ENCODE results near the gene BNIP3. TPM values are rescaled to one million over a fixed set of nuclear protein-coding genes. Genes with fewer than 3 reads are reported as not detected.

The BNIP3 gene
- total RNA-seq, 1 experiment from 2014 or later: 37.5 TPM

DNA sequence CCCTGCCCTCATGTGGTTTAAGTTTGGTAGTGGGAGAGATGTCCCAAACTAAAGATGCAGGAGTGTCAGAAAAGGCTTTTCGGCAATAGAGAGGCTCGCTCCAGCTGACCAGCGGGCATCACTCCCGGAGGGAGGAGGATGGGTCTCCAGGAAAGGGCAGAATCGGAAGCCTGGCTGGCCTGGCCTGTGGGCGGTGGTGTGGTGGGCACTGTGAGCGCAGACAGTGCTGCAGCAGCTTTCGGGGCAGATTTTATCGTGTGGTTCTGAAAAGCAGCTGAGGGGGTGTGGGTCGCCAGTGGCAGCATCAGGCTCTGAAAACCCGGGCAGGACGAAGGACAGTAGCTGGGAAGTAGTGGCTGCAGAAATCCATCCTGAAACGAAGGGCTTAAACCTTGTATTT, 12.8 kb downstream of the BNIP3 start:
- Histone ChIP-seq H3K9ac (ENCODE audit: low read length) (no peak overlapping the region), H3K27ac (ENCODE audit: low read depth, low read length) (no peak overlapping the region), H3K27me3 (ENCODE audit: insufficient read depth, low read length) (no peaks in the 10 kb centered on the region), H2AFZ (ENCODE audit: low read depth, low read length, poor library complexity, severe bottlenecking) (no peak overlapping the region), H3K4me2 (ENCODE audit: low read length) (no peak overlapping the region), H3K9me3 (ENCODE audit: control insufficient read depth in 1 of 2, insufficient read depth in 1 of 2, low read depth in 1 of 2, low read length in 2 of 2) (no peaks in the 10 kb centered on the region), H3K79me2 (ENCODE audit: insufficient read depth, low read length) (peaks cover 6% of the 10 kb centered on the region; the same call in 1 of the 2 replicates), H3K36me3 (ENCODE audit: control insufficient read depth in 1 of 2, insufficient read depth in 2 of 2, low read length in 2 of 2) (peaks cover 0 to 2% of the 10 kb centered on the region in 2 experiments; a peak in 1 of 4 replicates), H4K20me1 (ENCODE audit: insufficient read depth) (no peaks in the 10 kb centered on the region; the same call in 1 of the 2 replicates), H3K4me1 (ENCODE audit: control insufficient read depth in 1 of 2, insufficient read depth in 2 of 2, low read length in 2 of 2) (no peaks in the 10 kb centered on the region), H3K4me3 (replicated peaks in 1 of 2; ENCODE audit: low read depth in 1 of 2, low read length in 2 of 2) (no peak overlapping the region), H3K9me2 (ENCODE audit: insufficient read depth) (no peaks in the 10 kb centered on the region)
- ATAC-seq (no peak), DNase-seq (ENCODE audit: low read depth, low spot score) (no peak)
- POLR2A ChIA-PET: no interaction called here
- CTCF ChIA-PET: no interaction called here
- TF ChIP-seq, protein P1, sequence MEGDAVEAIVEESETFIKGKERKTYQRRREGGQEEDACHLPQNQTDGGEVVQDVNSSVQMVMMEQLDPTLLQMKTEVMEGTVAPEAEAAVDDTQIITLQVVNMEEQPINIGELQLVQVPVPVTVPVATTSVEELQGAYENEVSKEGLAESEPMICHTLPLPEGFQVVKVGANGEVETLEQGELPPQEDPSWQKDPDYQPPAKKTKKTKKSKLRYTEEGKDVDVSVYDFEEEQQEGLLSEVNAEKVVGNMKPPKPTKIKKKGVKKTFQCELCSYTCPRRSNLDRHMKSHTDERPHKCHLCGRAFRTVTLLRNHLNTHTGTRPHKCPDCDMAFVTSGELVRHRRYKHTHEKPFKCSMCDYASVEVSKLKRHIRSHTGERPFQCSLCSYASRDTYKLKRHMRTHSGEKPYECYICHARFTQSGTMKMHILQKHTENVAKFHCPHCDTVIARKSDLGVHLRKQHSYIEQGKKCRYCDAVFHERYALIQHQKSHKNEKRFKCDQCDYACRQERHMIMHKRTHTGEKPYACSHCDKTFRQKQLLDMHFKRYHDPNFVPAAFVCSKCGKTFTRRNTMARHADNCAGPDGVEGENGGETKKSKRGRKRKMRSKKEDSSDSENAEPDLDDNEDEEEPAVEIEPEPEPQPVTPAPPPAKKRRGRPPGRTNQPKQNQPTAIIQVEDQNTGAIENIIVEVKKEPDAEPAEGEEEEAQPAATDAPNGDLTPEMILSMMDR (IDR thresholded peaks at IDR 0.05 in 2 of 3, conservative IDR thresholded peaks at IDR 0.05 in 1 of 3; ENCODE audit: borderline replicate concordance in 1 of 3, insufficient read depth in 1 of 3, low read depth in 2 of 3, low read length in 2 of 3): no peak
- no peak for TF ChIP-seq ZFX (IDR thresholded peaks at IDR 0.05)
- TF ChIP-seq TCF7L2 (IDR thresholded peaks at IDR 0.05; ENCODE audit: borderline replicate concordance, extremely low read depth, insufficient read depth, insufficient read length): no peak
- TF ChIP-seq ZNF274 (IDR thresholded peaks at IDR 0.05; ENCODE audit: low read depth, low read length): no peak
- no peak for TF ChIP-seq EZH2phosphoT487 (IDR thresholded peaks at IDR 0.05; ENCODE audit: borderline replicate concordance)
- no peak for TF ChIP-seq SIN3A (IDR thresholded peaks at IDR 0.05; ENCODE audit: low read depth)
- TF ChIP-seq JUND (IDR thresholded peaks at IDR 0.05): no peak
- no peak for TF ChIP-seq CEBPB (IDR thresholded peaks at IDR 0.05; ENCODE audit: low read depth)
- TF ChIP-seq FOSL1 (IDR thresholded peaks at IDR 0.05; ENCODE audit: low read depth): no peak
- no peak for TF ChIP-seq CBX3 (IDR thresholded peaks at IDR 0.05; ENCODE audit: low read depth)
- TF ChIP-seq, protein P2, sequence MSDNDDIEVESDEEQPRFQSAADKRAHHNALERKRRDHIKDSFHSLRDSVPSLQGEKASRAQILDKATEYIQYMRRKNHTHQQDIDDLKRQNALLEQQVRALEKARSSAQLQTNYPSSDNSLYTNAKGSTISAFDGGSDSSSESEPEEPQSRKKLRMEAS (IDR thresholded peaks at IDR 0.05): no peak
- no peak for TF ChIP-seq POLR2A (IDR thresholded peaks at IDR 0.05; ENCODE audit: borderline replicate concordance, extremely low read depth, insufficient read depth, insufficient read length)
- no peak for TF ChIP-seq EGR1 (IDR thresholded peaks at IDR 0.05; ENCODE audit: low read depth)
- TF ChIP-seq SP1 (IDR thresholded peaks at IDR 0.05; ENCODE audit: low read depth): no peak
- no TSS peak for BruUV-seq (replicated peaks)
- intact Hi-C loops (cut with micrococcal nuclease): no loop called here
- RAD21 ChIA-PET (ENCODE audit: low non-redundant PET in 1 of 2, low total read pairs in 2 of 2, uncharacterized antibody in 2 of 2, unreplicated experiment in 2 of 2): no interaction called here

Data from HCT116 (cell line).